Measurements from ENCODE around the gene EVC. TPM values are rescaled to one million over a fixed set of nuclear protein-coding genes. Genes with fewer than 3 reads are reported as not detected.
A peak's percentile ranks its signal among the peaks of the same experiment; 100 is the strongest.

The EVC gene
- total RNA-seq, 1 experiment from 2014 or later: 17.3 TPM

- CTCF ChIA-PET: interaction anchor here (0.9 to 1.5 kb wide), 5 partner anchors 9 to 161 kb away, joined by 3 to 11 read pairs (median 5); no protein-coding TSS in a partner anchor
- intact Hi-C loops (cut with micrococcal nuclease; ENCODE audit: unreplicated experiment): loop anchor here (2.0 to 5.0 kb wide), 2 partner anchors 65 to 159 kb away; no protein-coding TSS in a partner anchor
- peaks cover 38% of the 10 kb centered on the region for H3K36me3 ChIP-seq (ENCODE audit: insufficient read depth, low read length, poor library complexity, severe bottlenecking)
- no TSS peak for BruUV-seq (replicated peaks)
- no peak overlapping the region for H3K27ac ChIP-seq (ENCODE audit: low read depth, low read length, poor library complexity, severe bottlenecking)
- H3K4me1 ChIP-seq (ENCODE audit: insufficient read depth, low read length, poor library complexity, severe bottlenecking): peaks cover under 1% of the 10 kb centered on the region
- POLR2A ChIA-PET (ENCODE audit: low non-redundant PET): no interaction called here
- no peaks in the 10 kb centered on the region for H3K27me3 ChIP-seq (replicated peaks; ENCODE audit: insufficient read depth, low read depth, low read length, poor library complexity)
- H3K9me3 ChIP-seq (ENCODE audit: low read depth, low read length, poor library complexity, severe bottlenecking): no peaks in the 10 kb centered on the region
- no peak overlapping the region for H3K4me3 ChIP-seq (ENCODE audit: low read depth, low read length, poor library complexity, severe bottlenecking)
- peak; percentile 47 for DNase-seq (ENCODE audit: low spot score)
- TF ChIP-seq, protein P1, sequence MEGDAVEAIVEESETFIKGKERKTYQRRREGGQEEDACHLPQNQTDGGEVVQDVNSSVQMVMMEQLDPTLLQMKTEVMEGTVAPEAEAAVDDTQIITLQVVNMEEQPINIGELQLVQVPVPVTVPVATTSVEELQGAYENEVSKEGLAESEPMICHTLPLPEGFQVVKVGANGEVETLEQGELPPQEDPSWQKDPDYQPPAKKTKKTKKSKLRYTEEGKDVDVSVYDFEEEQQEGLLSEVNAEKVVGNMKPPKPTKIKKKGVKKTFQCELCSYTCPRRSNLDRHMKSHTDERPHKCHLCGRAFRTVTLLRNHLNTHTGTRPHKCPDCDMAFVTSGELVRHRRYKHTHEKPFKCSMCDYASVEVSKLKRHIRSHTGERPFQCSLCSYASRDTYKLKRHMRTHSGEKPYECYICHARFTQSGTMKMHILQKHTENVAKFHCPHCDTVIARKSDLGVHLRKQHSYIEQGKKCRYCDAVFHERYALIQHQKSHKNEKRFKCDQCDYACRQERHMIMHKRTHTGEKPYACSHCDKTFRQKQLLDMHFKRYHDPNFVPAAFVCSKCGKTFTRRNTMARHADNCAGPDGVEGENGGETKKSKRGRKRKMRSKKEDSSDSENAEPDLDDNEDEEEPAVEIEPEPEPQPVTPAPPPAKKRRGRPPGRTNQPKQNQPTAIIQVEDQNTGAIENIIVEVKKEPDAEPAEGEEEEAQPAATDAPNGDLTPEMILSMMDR (conservative IDR thresholded peaks at IDR 0.05; ENCODE audit: low read depth, low read length): peak; percentile 89
- no peak for TF ChIP-seq EZH2 (IDR thresholded peaks at IDR 0.05; ENCODE audit: borderline replicate concordance, low read depth, low read length, poor library complexity, severe bottlenecking)
Observed at GRCh38 chr4:5821665-5822358, 110.8 kb downstream of the EVC start.

GRCh38 chr4:5822619-5823018 lies 111.6 kb downstream of the EVC start:
- intact Hi-C loops (cut with micrococcal nuclease; ENCODE audit: unreplicated experiment): loop anchor here (5.0 kb wide), 1 partner anchor 65 kb away; no protein-coding TSS in a partner anchor
- POLR2A ChIA-PET (ENCODE audit: low non-redundant PET): no interaction called here
- Histone ChIP-seq H3K27ac (ENCODE audit: low read depth, low read length, poor library complexity, severe bottlenecking) (no peak overlapping the region), H3K36me3 (ENCODE audit: insufficient read depth, low read length, poor library complexity, severe bottlenecking) (peaks cover 38% of the 10 kb centered on the region), H3K9me3 (ENCODE audit: low read depth, low read length, poor library complexity, severe bottlenecking) (no peaks in the 10 kb centered on the region), H3K4me1 (ENCODE audit: insufficient read depth, low read length, poor library complexity, severe bottlenecking) (no peaks in the 10 kb centered on the region), H3K4me3 (ENCODE audit: low read depth, low read length, poor library complexity, severe bottlenecking) (no peak overlapping the region), H3K27me3 (replicated peaks; ENCODE audit: insufficient read depth, low read depth, low read length, poor library complexity) (no peaks in the 10 kb centered on the region)
- no peak for DNase-seq (ENCODE audit: low spot score)
- CTCF ChIA-PET: interaction anchor here (0.7 to 0.8 kb wide), 2 partner anchors 17 to 609 kb away, joined by 4 to 7 read pairs; no protein-coding TSS in a partner anchor
- BruUV-seq (replicated peaks): no TSS peak
- TF ChIP-seq EZH2 (IDR thresholded peaks at IDR 0.05; ENCODE audit: borderline replicate concordance, low read depth, low read length, poor library complexity, severe bottlenecking): no peak
- TF ChIP-seq, protein P1 (conservative IDR thresholded peaks at IDR 0.05; ENCODE audit: low read depth, low read length): no peak

DNA sequence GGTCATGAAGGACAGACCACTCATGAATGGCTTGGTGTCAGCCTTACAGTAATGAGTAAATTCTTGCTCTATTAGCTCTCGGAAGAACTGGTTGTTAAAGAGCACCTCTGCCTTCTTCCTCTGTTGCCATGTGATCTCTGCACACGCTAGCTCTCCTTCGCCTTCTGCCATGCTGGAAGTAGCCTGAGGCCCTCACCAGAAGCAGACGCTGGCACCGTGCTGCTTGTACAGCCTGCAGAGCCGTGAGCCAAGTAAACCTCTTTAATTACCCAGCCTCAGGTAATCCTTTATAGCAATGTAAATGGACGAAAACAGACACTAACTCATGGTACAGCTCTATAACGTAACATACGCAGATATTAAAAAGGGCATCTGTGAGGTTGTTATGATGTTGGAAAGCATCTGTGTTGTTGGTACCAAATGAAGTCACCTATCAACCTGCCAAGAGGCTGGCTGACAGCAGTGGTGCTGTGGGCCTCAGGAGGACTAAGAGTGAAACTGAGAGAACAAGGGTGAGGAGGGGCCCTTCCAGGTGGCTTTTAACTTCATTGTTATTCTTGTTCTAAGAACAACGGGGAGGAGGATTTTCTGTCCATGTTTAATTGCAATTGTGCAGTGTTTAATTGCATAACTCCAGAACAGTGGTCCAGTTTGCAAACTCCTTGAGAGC lies 112.7 kb downstream of the EVC start:
- intact Hi-C loops (cut with micrococcal nuclease; ENCODE audit: unreplicated experiment): loop anchor here (5.0 kb wide), 1 partner anchor 64 kb away; no protein-coding TSS in a partner anchor
- ChIA-PET CTCF (interaction anchor here (0.5 kb wide), 1 partner anchor 154 kb away, joined by 3 read pairs; no protein-coding TSS in a partner anchor), POLR2A (ENCODE audit: low non-redundant PET) (no interaction called here)

More for the DNA sequence above, 112.7 kb downstream of the EVC start:
- no peak overlapping the region for H3K4me3 ChIP-seq (ENCODE audit: low read depth, low read length, poor library complexity, severe bottlenecking)
- H3K36me3 ChIP-seq (ENCODE audit: insufficient read depth, low read length, poor library complexity, severe bottlenecking): peaks cover 41% of the 10 kb centered on the region
- no peak overlapping the region for H3K27ac ChIP-seq (ENCODE audit: low read depth, low read length, poor library complexity, severe bottlenecking)
- TF ChIP-seq, protein P1 (conservative IDR thresholded peaks at IDR 0.05; ENCODE audit: low read depth, low read length): no peak
- TF ChIP-seq EZH2 (IDR thresholded peaks at IDR 0.05; ENCODE audit: borderline replicate concordance, low read depth, low read length, poor library complexity, severe bottlenecking): no peak
- no peaks in the 10 kb centered on the region for H3K4me1 ChIP-seq (ENCODE audit: insufficient read depth, low read length, poor library complexity, severe bottlenecking)
- no peak for DNase-seq (ENCODE audit: low spot score)
- H3K27me3 ChIP-seq (replicated peaks; ENCODE audit: insufficient read depth, low read depth, low read length, poor library complexity): no peaks in the 10 kb centered on the region
- BruUV-seq (replicated peaks): no TSS peak
- no peaks in the 10 kb centered on the region for H3K9me3 ChIP-seq (ENCODE audit: low read depth, low read length, poor library complexity, severe bottlenecking)
